Left forelimb (tissue), 1 donor: ENCODE measurements around the gene HOXD9.

ENCODE experiments used
- DNase-seq: peaks from one replicate; pipeline ENCODE4 v3.0.0-alpha.2; 2018; ENCODE audit warnings: low spot score

The HOXD9 gene

DNA sequence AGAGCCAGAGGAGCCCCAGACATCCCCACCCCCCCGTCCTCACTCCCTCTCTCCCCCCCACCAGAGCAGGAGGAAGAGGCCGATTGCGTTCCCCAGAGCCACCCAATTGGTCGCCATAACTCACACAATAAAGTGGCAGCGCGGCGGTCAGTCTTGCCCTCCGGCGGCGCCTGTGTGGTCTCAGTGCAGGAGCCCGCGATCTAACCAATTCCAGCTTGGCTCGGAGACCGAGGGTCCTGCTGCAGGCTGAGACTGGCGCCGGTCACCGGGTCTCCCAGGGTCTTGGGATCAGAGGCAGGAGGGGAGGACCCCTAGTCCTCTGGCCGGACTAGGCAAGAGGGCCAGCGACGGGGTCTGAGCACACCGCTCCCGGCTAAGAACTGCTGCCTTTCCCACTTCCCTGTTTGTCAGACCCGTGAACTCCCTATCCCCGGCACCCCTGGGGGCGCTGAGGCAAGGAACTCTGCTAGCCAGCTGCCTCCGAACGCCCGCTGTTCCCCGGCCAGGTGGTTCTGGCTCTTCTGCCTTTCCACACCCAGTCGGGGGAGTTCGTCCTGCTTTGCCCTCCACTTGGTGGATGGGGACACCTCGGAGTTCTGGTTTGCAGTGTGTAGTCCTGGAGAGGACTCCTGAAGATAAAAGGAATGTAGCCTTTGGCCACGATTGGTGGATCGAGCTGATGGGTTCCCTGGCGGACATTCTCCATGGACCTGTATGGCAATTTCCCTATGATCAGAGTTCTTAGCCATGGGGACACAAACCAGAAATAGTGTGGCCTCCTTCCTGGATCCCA is 24.0 kb upstream of the HOXD9 start:
- peak; percentile 69 for DNase-seq

GRCh38 chr2:176099159-176099727 is 23.3 kb upstream of the HOXD9 start:
- DNase-seq: peak; percentile 70

DNA sequence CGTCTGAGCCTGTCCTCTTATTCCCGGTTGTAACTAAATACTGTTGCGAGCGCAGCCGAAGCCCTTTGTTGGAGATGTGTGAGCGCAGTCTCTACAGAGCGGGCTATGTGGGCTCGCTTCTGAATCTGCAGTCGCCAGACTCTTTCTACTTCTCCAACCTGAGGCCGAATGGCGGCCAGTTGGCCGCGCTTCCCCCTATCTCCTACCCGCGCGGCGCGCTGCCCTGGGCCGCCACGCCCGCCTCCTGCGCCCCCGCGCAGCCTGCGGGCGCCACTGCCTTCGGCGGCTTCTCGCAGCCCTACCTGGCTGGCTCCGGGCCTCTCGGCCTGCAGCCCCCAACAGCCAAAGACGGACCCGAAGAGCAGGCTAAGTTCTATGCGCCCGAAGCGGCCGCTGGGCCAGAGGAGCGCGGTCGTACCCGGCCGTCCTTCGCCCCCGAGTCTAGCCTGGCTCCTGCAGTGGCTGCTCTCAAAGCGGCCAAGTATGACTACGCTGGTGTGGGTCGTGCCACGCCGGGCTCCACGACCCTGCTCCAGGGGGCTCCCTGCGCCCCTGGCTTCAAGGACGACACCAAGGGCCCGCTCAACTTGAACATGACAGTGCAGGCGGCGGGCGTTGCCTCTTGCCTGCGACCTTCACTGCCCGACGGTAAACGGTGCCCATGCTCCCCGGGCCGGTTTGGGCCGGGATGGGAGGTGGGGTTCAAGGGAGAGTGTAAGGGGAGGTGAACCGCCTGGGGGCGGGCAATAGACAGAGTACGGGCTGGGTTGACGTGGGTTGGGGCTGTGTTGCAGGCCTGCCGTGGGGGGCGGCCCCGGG is 22.6 kb upstream of the HOXD9 start, which contains the start of gene HOXD12:
TSS of gene HOXD12 (plus strand) at position 68 of the 819 bp plus-strand sequence. CDS start at position 75, 7 bp downstream.
- DNase-seq: peak; percentile 72

DNA sequence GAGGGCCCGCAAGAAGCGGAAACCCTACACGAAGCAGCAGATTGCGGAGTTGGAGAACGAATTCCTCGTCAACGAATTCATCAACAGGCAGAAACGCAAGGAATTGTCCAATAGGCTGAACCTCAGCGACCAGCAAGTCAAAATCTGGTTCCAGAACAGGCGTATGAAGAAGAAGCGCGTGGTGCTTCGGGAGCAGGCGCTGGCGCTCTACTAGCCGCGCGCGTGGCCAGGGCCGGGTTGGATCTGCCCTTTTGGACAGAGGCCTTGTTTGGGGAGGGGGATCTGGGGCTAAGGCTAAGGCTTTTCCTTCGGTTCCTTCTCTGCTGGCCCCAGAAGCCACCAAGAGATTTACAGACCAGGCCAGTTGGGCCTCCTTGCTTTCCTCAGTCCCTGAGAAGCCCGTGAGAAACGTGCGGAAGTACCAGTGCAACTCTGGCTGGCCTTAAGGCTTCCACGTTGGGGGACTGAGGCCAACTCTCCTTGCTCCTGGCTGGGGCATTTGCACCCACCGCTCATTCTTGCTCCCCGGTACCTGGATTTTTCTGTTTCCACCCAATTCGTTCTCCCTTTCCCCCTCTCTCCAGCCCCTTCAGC is 21.9 kb upstream of the HOXD9 start:
- DNase-seq: peak; percentile 65

DNA sequence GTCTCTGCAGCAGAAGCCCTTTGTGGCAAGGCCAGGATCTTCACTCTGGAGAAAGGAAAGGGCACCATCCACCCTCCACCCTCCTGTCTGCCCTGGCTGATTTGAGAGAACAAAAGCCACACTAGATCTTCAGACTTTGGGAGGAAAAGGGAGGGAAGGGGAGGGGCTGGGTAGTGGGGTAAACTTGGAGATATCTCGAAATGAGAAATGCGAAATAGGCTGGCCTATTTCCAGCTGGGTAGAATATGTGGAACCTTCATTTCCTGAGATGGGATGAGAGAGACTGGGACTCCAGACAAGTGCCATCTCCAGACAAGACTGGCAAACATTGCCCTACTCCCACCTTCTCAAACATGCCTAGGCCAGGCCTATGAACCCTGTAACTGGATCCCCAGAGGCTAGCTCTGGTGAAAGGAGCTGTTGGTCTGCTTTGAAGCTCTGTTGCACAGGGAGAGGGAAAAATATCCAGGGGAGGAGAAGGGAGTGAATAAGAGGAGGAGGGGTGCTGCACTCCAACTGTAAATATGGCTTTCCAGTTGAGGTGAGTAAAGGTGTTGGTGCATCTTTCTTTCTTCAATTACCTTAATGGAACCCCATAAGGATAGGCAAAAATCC is 21.2 kb upstream of the HOXD9 start:
- no peak for DNase-seq

DNA sequence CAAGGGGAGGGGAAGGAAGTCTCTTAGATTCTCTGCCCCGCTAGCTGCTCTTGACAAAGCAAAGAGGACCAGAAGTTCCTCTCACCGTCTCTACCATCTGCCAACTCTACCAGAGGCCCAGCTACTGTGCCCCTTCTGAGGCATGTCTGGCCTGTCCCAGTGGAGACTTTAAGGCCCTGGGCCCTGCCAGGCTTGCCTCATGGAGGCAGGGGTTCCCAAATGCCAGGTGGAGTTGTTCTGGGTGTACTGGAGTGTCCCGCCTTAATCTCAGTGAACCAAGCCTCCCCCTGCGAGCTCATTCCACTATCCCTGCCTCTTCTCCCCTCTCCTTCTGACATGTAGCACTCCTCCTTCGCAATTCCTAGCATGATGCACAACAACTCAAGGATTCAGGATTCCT is 20.7 kb upstream of the HOXD9 start:
- no peak for DNase-seq

GRCh38 chr2:176102309-176102866 is 20.1 kb upstream of the HOXD9 start:
- no peak for DNase-seq

DNA sequence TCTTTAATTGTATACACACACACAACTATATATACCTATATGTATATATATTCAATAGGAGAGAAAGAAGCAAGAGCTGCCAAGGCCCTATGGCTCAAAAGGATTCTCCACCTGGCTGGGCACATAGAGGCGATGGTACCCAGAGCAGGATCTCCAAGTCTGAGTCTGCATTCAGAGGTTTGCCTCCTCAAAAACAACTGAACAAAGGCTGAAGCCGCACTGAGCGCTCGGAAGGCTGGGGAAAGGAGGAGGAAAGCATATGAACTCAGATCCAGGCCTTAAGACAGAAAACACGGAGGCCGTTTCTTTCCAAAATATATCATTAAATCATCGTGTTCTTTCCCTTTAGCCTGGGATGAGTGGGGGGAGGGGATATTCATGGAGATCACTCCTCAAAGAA is 19.3 kb upstream of the HOXD9 start:
- DNase-seq: no peak

GRCh38 chr2:176103742-176104315 is 18.7 kb upstream of the HOXD9 start:
- DNase-seq: no peak

GRCh38 chr2:176104316-176105077 is 18.0 kb upstream of the HOXD9 start:
- DNase-seq: no peak

DNA sequence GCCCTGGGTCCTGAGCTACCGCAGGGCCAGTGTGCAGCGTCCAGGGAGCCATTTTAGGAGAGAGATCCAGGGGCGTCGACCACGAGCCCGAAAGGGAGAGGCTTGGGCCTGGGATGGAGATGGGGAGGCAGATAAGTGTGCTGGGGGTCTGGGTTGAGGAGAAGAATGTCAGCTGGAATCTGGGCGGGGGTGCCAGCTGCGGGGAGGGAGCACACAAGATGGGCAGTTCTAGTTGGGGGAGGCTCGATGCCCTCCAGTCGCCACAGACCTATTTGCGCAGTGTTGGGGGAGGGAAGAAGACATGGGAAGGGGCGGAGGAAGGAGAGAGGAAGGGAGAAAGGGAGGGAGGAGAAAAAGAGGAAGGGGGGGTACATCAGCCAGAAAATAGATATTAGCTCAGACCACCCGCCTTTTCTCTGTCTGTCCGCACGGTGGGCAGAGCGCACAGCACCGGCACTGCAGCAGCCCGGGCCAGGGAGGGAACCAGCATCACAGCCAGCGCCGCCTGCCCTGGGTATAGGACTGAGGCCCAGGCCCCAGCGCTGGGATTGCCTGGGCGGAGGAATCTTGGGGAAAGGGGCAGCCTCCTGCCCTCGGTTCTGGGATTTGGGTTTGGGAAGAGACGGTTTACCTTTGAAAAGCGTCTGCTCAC is 17.3 kb upstream of the HOXD9 start:
- DNase-seq: no peak

GRCh38 chr2:176105730-176106580 is 16.6 kb upstream of the HOXD9 start:
- DNase-seq: no peak

DNA sequence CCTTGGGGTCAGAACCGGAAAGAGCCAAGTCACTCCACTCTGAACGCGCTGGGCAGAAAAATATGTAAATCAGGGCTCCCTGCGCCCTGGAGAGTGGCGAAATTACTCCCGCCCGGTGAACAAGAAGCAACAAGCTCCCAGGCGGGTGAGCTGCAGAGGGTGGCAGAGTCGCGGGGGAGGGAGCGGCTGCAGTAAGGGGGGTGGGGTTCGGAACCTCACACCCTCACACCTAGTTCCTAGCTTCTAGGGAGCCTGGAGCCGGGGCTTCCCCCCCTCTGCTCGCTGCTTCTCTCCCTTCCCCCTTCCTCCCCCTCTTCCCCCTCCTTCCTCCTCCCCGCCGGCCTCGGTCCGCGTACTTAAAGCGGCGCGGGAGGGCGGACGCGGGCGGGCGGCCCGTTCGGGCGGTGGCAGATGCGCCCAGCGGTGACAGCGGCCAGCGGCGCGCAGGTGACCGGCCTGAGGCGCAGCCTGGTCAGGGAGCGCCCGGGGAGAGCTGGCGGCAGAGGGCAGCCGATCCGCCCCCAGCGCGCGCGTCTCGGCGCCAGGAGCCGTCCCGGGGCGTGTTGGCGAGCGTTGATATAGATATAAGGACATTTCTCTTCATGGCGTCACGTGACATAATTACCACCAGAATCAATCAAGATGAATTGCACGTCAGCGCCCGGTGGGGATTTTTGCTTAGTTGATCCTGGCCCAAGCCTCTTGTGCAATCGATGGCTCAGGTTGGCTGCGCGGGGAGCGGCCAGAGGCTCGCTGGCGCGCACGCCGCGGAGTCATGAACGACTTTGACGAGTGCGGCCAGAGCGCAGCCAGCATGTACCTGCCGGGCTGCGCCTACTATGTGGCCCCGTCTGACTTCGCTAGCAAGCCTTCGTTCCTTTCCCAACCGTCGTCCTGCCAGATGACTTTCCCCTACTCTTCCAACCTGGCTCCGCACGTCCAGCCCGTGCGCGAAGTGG is 15.7 kb upstream of the HOXD9 start, which contains the start of gene HOXD11:
TSS of gene HOXD11 (plus strand) at position 700 of the 959 bp plus-strand sequence. CDS start at position 776, 76 bp downstream.
- DNase-seq: no peak

DNA sequence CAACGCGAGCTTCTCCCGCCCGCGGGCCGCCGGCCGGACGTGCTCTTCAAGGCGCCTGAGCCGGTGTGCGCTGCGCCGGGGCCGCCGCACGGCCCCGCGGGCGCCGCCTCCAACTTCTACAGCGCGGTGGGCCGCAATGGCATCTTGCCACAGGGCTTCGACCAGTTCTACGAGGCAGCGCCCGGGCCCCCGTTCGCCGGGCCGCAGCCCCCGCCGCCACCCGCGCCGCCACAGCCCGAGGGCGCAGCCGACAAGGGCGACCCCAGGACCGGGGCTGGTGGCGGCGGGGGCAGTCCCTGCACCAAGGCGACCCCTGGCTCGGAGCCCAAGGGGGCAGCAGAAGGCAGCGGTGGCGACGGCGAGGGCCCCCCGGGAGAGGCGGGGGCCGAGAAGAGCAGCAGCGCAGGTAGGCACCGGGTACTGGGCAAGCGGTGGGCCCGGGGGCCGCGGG is 14.8 kb upstream of the HOXD9 start:
- no peak for DNase-seq

DNA sequence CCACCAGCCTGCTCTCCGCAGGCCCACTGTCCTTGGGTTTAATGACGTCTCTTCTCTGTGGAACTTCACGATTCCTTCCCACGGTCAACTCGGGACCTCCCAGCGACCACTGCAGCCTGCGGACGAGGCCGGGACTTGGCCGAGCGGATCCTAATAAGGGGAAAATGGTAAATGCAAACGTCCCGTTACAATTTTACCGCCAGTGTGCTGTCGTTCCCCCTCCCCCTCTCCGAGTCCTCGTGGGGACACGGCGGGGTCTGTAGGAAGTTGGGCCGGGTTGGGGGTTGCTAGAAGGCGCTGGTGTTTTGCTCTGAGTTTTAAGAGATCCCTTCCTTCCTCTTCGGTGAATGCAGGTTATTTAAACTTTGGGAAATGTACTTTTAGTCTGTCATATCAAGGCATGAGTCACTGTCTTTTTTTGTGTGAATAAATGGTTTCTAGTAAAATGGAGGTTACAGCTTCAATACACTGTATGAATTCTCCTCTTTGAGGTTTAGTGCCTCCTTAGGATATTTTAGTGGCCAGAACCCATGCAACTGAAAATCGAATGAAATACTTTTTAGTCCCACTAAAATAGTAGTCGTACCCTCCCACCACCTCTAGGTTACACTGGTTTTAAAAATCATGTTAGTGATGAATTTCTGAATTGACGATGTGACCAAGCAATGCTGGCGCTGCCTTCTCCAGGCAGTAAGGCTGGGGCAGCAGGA is 13.2 kb upstream of the HOXD9 start:
- no peak for DNase-seq

DNA sequence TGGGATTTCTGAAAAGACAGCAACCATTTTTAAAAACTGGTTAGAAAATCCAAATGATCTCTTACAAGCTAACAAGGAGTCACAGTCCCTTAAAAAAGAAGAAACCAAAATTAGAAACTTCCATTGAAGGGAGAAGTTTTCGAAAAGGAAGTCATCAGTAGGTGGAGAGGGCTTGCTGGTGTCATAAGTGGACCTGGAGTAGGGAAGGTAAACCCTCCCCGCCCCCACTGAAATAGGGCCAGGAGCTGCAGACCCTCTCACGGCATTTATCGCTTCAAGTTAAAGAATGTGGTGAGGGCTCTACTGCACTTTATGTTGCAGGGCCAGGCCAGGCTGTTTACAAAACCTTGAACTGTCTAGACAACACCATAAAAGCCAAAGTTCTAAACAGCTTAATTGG is 12.6 kb upstream of the HOXD9 start:
- no peak for DNase-seq
